WTC11 (cell line): ENCODE results near the gene ZXDC. TPM values are rescaled to one million over a fixed set of nuclear protein-coding genes. Genes with fewer than 3 reads are reported as not detected.

Experiments
- ATAC-seq: fragments of 200-7000 bp; cut with Tn5 transposase; 2 replicates; pipeline ENCODE4 v1.10.0; 2021; ENCODE audit warnings: mild to moderate bottlenecking, moderate library complexity
- CTCF ChIA-PET: fragments of 300-600 bp; sonication (Branson Sonifier 250); formaldehyde crosslinking; loops from one replicate; lab custom pipeline; 2021; ENCODE audit warnings: antibody characterized with exemption; lab: Charles Lee
- POLR2A ChIA-PET: fragments of 350-600 bp; sonication (Branson Sonifier 250); formaldehyde crosslinking; loops from one replicate; lab custom pipeline; 2021; ENCODE audit warnings: antibody characterized with exemption; lab: Charles Lee
- DNase-seq: peaks from one replicate; pipeline ENCODE4 v3.0.0; 2021; ENCODE audit warnings: low spot score
- H3K27ac Mint-ChIP-seq: 2 replicates; pipeline ENCODE4 v1.8.0; 2021; ENCODE audit warnings: mixed read lengths
- H3K27me3 Mint-ChIP-seq: 2 replicates; pipeline ENCODE4 v1.8.0; 2021; ENCODE audit warnings: low read depth, mild to moderate bottlenecking, moderate library complexity, mixed read lengths
- H3K36me3 Mint-ChIP-seq: 2 replicates; pipeline ENCODE4 v1.8.0; 2021; ENCODE audit warnings: mixed read lengths
- H3K4me1 Mint-ChIP-seq: 2 replicates; pipeline ENCODE4 v1.8.0; 2022; ENCODE audit warnings: mixed read lengths
- H3K4me3 Mint-ChIP-seq: 2 replicates; pipeline ENCODE4 v1.8.0; 2021; ENCODE audit warnings: mild to moderate bottlenecking, moderate library complexity, mixed read lengths
- H3K9me3 Mint-ChIP-seq: 2 replicates; pipeline ENCODE4 v1.8.0; 2021; ENCODE audit warnings: mixed read lengths
- ATF1 ChIP-seq: sonication (generic); formaldehyde crosslinking; IDR thresholded peaks from 2 replicates; pipeline ENCODE4 v1.8.1; 2023; ENCODE audit warnings: mild to moderate bottlenecking, moderate library complexity, missing genetic modification reagents
- ETV6 ChIP-seq: sonication (generic); formaldehyde crosslinking; IDR thresholded peaks from 2 replicates; pipeline ENCODE4 v1.8.1; 2022; ENCODE audit warnings: mild to moderate bottlenecking, missing genetic modification reagents
- IRF2 ChIP-seq: sonication (generic); formaldehyde crosslinking; IDR thresholded peaks from 2 replicates; pipeline ENCODE4 v1.8.0; 2022; ENCODE audit warnings: low read depth, missing genetic modification reagents, borderline replicate concordance
- KAT7 ChIP-seq: sonication (generic); formaldehyde crosslinking; IDR thresholded peaks from 2 replicates; pipeline ENCODE4 v1.8.1; 2023; ENCODE audit warnings: missing genetic modification reagents, mild to moderate bottlenecking, borderline replicate concordance
- MXD4 ChIP-seq: fragments of 250-450 bp; sonication (Bioruptor Pico); IDR thresholded peaks from 2 replicates; pipeline ENCODE4 v1.8.0; 2021; ENCODE audit warnings: mild to moderate bottlenecking, moderate library complexity, borderline replicate concordance
- NFE2L1 ChIP-seq: sonication (generic); formaldehyde crosslinking; IDR thresholded peaks from 2 replicates; pipeline ENCODE4 v1.8.1; 2023; ENCODE audit warnings: missing genetic modification reagents
- SMAD3 ChIP-seq: sonication (generic); formaldehyde crosslinking; IDR thresholded peaks from 2 replicates; pipeline ENCODE4 v1.8.0; 2022; ENCODE audit warnings: missing genetic modification reagents, mild to moderate bottlenecking, borderline replicate concordance
- TEAD4 ChIP-seq: sonication (generic); formaldehyde crosslinking; IDR thresholded peaks from 2 replicates; pipeline ENCODE4 v1.8.0; 2022; ENCODE audit warnings: mild to moderate bottlenecking, missing genetic modification reagents
- ZNF138 ChIP-seq: sonication (generic); formaldehyde crosslinking; conservative IDR thresholded peaks from 2 replicates; pipeline ENCODE4 v1.8.1; 2022; ENCODE audit warnings: mild to moderate bottlenecking, moderate library complexity, missing genetic modification reagents
- ZNF396 ChIP-seq: fragments of 250-450 bp; sonication (Bioruptor Pico); IDR thresholded peaks from 2 replicates; pipeline ENCODE4 v1.8.0; 2021; ENCODE audit warnings: mild to moderate bottlenecking, moderate library complexity, borderline replicate concordance
- total RNA-seq: library from RNA; stranded (reverse); gene quantifications from 3 replicates; pipeline ENCODE4 v1.2.3, GENCODE V29; 2021
- TF ChIP-seq, protein P1 (sequence below): sonication (generic); formaldehyde crosslinking; IDR thresholded peaks from 2 replicates; pipeline ENCODE4 v1.8.1; 2023; ENCODE audit warnings: mild to moderate bottlenecking, missing genetic modification reagents
- TF ChIP-seq, protein P2 (sequence below): fragments of 200-600 bp; IDR thresholded peaks from 2 replicates; pipeline ENCODE4 v1.8.0; 2022; ENCODE audit warnings: antibody characterized with exemption
- TF ChIP-seq, protein P3 (sequence below): fragments of 250-450 bp; sonication (Bioruptor Pico); IDR thresholded peaks from 2 replicates; pipeline ENCODE4 v1.8.0; 2021; ENCODE audit warnings: mild to moderate bottlenecking
- TF ChIP-seq, protein P4 (sequence below): sonication (generic); formaldehyde crosslinking; IDR thresholded peaks from 2 replicates; pipeline ENCODE4 v1.8.1; 2023; ENCODE audit warnings: mild to moderate bottlenecking, missing genetic modification reagents, borderline replicate concordance
- TF ChIP-seq, protein P5 (sequence below): sonication (generic); formaldehyde crosslinking; IDR thresholded peaks from 2 replicates; pipeline ENCODE4 v1.8.0; 2023; ENCODE audit warnings: mild to moderate bottlenecking, missing genetic modification reagents
- TF ChIP-seq, protein P6 (sequence below): sonication (generic); formaldehyde crosslinking; conservative IDR thresholded peaks from 2 replicates; pipeline ENCODE4 v1.8.1; 2023; ENCODE audit warnings: mild to moderate bottlenecking, low read depth, missing genetic modification reagents, moderate library complexity

Gene ZXDC
- total RNA-seq, 1 experiment from 2014 or later, result 34.7 TPM

DNA sequence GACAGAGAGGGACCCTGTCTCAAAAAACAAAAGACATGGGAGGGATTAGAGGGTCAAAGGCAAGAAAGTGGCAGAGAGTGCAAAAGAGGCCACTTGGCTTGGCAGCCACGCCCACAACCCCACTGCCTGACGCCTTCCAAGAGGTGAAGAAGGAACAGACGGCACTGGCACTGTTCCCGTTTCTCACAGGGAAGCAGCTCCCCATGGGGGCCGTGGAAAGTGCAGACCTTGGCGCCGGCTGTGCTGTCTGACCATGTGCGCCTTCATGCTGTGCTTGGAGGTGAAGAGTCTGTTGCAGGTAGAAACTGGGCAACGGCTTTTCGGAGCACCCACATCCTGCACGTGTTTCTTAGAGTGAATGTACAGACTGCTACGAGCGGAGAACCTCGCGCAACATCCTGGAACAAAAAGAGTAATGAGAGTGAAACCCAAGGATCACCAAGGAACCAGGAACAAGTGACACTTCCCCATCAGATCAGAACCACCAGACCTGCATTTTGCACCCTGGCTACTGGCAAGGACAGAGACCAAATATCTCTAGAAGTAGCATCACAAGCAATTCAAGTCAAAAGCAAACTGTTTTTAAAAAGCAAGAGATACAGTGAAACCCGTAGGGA, 9.7 kb downstream of the ZXDC start:
- TF ChIP-seq ETV6 (CRISPR knock-in tag), result no peak
- no peak for TF ChIP-seq IRF2 (CRISPR knock-in tag)
- no peak for TF ChIP-seq TEAD4
- TF ChIP-seq, protein P1, sequence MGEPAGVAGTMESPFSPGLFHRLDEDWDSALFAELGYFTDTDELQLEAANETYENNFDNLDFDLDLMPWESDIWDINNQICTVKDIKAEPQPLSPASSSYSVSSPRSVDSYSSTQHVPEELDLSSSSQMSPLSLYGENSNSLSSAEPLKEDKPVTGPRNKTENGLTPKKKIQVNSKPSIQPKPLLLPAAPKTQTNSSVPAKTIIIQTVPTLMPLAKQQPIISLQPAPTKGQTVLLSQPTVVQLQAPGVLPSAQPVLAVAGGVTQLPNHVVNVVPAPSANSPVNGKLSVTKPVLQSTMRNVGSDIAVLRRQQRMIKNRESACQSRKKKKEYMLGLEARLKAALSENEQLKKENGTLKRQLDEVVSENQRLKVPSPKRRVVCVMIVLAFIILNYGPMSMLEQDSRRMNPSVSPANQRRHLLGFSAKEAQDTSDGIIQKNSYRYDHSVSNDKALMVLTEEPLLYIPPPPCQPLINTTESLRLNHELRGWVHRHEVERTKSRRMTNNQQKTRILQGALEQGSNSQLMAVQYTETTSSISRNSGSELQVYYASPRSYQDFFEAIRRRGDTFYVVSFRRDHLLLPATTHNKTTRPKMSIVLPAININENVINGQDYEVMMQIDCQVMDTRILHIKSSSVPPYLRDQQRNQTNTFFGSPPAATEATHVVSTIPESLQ (CRISPR knock-in tag), result no peak
- no peak for TF ChIP-seq ATF1 (CRISPR knock-in tag)
- TF ChIP-seq ZNF396, result no peak
- TF ChIP-seq, protein P2, sequence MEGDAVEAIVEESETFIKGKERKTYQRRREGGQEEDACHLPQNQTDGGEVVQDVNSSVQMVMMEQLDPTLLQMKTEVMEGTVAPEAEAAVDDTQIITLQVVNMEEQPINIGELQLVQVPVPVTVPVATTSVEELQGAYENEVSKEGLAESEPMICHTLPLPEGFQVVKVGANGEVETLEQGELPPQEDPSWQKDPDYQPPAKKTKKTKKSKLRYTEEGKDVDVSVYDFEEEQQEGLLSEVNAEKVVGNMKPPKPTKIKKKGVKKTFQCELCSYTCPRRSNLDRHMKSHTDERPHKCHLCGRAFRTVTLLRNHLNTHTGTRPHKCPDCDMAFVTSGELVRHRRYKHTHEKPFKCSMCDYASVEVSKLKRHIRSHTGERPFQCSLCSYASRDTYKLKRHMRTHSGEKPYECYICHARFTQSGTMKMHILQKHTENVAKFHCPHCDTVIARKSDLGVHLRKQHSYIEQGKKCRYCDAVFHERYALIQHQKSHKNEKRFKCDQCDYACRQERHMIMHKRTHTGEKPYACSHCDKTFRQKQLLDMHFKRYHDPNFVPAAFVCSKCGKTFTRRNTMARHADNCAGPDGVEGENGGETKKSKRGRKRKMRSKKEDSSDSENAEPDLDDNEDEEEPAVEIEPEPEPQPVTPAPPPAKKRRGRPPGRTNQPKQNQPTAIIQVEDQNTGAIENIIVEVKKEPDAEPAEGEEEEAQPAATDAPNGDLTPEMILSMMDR, result no peak
- TF ChIP-seq, protein P3, sequence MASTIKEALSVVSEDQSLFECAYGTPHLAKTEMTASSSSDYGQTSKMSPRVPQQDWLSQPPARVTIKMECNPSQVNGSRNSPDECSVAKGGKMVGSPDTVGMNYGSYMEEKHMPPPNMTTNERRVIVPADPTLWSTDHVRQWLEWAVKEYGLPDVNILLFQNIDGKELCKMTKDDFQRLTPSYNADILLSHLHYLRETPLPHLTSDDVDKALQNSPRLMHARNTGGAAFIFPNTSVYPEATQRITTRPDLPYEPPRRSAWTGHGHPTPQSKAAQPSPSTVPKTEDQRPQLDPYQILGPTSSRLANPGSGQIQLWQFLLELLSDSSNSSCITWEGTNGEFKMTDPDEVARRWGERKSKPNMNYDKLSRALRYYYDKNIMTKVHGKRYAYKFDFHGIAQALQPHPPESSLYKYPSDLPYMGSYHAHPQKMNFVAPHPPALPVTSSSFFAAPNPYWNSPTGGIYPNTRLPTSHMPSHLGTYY (CRISPR knock-in tag), result no peak
- TF ChIP-seq, protein P4, sequence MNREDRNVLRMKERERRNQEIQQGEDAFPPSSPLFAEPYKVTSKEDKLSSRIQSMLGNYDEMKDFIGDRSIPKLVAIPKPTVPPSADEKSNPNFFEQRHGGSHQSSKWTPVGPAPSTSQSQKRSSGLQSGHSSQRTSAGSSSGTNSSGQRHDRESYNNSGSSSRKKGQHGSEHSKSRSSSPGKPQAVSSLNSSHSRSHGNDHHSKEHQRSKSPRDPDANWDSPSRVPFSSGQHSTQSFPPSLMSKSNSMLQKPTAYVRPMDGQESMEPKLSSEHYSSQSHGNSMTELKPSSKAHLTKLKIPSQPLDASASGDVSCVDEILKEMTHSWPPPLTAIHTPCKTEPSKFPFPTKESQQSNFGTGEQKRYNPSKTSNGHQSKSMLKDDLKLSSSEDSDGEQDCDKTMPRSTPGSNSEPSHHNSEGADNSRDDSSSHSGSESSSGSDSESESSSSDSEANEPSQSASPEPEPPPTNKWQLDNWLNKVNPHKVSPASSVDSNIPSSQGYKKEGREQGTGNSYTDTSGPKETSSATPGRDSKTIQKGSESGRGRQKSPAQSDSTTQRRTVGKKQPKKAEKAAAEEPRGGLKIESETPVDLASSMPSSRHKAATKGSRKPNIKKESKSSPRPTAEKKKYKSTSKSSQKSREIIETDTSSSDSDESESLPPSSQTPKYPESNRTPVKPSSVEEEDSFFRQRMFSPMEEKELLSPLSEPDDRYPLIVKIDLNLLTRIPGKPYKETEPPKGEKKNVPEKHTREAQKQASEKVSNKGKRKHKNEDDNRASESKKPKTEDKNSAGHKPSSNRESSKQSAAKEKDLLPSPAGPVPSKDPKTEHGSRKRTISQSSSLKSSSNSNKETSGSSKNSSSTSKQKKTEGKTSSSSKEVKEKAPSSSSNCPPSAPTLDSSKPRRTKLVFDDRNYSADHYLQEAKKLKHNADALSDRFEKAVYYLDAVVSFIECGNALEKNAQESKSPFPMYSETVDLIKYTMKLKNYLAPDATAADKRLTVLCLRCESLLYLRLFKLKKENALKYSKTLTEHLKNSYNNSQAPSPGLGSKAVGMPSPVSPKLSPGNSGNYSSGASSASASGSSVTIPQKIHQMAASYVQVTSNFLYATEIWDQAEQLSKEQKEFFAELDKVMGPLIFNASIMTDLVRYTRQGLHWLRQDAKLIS (CRISPR knock-in tag), result no peak
- TF ChIP-seq SMAD3 (CRISPR knock-in tag), result no peak
- TF ChIP-seq MXD4 (CRISPR knock-in tag), result no peak
- no peak for TF ChIP-seq NFE2L1 (CRISPR knock-in tag)
- TF ChIP-seq, protein P5, sequence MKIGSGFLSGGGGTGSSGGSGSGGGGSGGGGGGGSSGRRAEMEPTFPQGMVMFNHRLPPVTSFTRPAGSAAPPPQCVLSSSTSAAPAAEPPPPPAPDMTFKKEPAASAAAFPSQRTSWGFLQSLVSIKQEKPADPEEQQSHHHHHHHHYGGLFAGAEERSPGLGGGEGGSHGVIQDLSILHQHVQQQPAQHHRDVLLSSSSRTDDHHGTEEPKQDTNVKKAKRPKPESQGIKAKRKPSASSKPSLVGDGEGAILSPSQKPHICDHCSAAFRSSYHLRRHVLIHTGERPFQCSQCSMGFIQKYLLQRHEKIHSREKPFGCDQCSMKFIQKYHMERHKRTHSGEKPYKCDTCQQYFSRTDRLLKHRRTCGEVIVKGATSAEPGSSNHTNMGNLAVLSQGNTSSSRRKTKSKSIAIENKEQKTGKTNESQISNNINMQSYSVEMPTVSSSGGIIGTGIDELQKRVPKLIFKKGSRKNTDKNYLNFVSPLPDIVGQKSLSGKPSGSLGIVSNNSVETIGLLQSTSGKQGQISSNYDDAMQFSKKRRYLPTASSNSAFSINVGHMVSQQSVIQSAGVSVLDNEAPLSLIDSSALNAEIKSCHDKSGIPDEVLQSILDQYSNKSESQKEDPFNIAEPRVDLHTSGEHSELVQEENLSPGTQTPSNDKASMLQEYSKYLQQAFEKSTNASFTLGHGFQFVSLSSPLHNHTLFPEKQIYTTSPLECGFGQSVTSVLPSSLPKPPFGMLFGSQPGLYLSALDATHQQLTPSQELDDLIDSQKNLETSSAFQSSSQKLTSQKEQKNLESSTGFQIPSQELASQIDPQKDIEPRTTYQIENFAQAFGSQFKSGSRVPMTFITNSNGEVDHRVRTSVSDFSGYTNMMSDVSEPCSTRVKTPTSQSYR, result no peak
- TF ChIP-seq, protein P6, sequence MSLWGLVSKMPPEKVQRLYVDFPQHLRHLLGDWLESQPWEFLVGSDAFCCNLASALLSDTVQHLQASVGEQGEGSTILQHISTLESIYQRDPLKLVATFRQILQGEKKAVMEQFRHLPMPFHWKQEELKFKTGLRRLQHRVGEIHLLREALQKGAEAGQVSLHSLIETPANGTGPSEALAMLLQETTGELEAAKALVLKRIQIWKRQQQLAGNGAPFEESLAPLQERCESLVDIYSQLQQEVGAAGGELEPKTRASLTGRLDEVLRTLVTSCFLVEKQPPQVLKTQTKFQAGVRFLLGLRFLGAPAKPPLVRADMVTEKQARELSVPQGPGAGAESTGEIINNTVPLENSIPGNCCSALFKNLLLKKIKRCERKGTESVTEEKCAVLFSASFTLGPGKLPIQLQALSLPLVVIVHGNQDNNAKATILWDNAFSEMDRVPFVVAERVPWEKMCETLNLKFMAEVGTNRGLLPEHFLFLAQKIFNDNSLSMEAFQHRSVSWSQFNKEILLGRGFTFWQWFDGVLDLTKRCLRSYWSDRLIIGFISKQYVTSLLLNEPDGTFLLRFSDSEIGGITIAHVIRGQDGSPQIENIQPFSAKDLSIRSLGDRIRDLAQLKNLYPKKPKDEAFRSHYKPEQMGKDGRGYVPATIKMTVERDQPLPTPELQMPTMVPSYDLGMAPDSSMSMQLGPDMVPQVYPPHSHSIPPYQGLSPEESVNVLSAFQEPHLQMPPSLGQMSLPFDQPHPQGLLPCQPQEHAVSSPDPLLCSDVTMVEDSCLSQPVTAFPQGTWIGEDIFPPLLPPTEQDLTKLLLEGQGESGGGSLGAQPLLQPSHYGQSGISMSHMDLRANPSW (CRISPR knock-in tag), result no peak
- no peak for TF ChIP-seq ZNF138 (CRISPR knock-in tag)
- no peak for TF ChIP-seq KAT7 (CRISPR knock-in tag)
- ChIA-PET POLR2A (no interaction called here), CTCF (no interaction called here)
- peaks cover 79% of the 10 kb centered on the region for H3K36me3 Mint-ChIP-seq
- peak; percentile 4 for DNase-seq
- H3K27me3 Mint-ChIP-seq, result no peaks in the 10 kb centered on the region
- H3K27ac Mint-ChIP-seq, result no peak overlapping the region
- ATAC-seq, result no peak
- no peak overlapping the region for H3K4me3 Mint-ChIP-seq
- no peaks in the 10 kb centered on the region for H3K4me1 Mint-ChIP-seq
- no peaks in the 10 kb centered on the region for H3K9me3 Mint-ChIP-seq
